Lung microvascular endothelial cell (primary cell): ENCODE measurements around the gene DDX27. TPM values are rescaled to one million over a fixed set of nuclear protein-coding genes. Genes with fewer than 3 reads are reported as not detected.

ENCODE experiments used
- DNase-seq, 2 donors: peaks; one replicate each; pipeline versions ENCODE4 v3.0.0 to v3.0.0-alpha.2; 2010; ENCODE audit warnings: low read depth in 2 of 2
- total RNA-seq: library from RNA; depleted of rRNA; stranded (reverse); fragments of >200 nt; gene quantifications from 2 replicates; pipeline ENCODE4 v1.2.1, GENCODE V29; 2014

The DDX27 gene
- total RNA-seq, 1 donor from 2014 or later, result 20.8 TPM

DNA sequence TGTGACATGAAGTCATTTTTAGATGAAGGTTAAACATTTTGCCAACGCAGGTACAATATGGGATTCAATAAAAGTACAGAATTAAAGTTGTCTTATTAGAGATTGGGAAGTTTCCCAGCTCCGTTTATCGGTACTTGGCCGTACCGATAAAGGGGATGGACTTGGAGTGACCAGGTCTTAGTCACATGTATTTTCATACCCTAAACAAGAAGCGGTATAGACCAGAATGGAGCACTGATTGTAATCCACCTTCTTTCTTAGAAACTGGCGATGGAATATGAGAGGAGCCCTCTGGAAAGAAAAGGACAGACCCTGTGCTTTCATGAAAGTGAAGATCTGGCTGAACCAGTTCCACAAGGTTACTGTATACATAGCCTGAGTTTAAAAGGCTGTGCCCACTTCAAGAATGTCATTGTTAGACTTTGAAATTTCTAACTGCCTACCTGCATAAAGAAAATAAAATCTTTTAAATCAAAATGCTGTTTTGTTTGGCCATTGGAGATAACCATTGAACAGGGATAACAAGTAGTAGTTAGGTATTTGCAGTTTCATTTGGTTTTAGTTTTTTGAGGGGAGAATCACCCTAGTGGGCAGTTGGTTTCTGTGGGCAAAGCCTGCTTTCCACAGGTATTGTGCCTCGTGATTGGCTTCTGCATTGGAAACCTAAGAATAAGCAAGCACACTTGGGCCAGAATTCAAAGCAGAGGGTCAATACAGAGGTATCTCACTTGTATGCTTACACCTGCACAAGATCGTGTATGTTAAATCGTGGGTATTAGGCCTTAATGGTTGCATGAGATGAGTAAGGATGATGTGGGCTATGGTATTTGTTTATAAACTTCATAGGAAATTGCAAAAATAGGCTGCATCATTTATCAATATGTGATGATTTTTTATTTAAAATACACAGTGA, 69.8 kb downstream of the DDX27 start:
- no peak for DNase-seq

DNA sequence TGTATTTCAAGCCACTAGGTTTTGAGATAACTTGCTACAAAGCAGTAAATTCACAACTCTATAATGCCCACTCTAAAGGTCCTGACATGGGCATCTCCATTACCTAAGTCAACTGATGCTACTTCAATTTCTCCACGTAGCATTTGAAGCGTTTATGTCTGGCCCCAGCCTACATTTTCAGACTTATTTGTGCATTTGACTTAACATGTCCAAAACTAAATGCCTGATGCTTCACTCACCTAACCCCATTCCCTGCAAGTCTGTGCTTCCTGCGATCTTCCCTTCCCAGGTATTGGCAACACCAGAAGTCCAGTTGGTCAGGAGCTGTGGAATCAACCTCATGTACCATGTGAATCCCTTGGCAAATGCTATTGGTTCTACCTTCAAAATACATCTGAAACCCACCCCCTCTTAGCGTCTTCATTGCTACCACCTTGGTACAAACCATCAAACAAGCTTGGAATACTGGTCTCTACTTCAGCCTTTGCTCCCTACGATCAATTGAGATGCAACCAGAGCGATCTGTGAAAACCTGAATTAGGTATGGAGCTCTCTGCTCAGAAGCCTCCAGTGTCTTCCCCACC, 71.5 kb downstream of the DDX27 start:
- DNase-seq, result no peak

DNA sequence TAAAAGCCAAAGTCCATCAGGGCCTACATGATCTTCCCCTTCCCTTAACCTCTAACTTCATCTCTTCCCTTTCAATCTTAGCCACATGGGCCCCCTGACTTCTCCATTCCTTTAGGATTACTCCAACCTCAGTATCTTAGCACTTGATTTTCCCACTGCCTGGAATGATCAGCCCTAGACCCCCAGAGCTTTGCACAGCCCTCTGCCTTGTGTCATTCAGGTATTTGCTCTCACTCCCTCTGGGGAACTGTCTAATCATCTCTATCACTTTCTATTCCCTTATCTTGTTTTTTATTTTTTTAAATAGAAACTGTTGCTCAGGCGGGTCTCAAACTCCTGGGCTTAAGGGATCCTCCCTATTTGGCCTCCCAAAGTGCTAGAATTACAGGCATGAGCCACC, 72.0 kb downstream of the DDX27 start:
- no peak for DNase-seq

- no peak for DNase-seq
These were observed 72.8 kb downstream of the DDX27 start for GRCh38 chr20:49292010-49292409.

- no peak for DNase-seq
These were observed 73.9 kb downstream of the DDX27 start for GRCh38 chr20:49293122-49293521.

Other genes with a start within 250 kb of the DDX27 start
- 52.6 and 55.4 TPM in 2 replicates for gene CSE1L, start 173.1 kb upstream of the DDX27 start, total RNA-seq
- gene STAU1, start 31.1 kb upstream of the DDX27 start, total RNA-seq, result 34.9 and 39.0 TPM in 2 replicates
- gene ZNFX1, start 58.6 kb downstream of the DDX27 start, total RNA-seq, result 20.9 and 23.0 TPM in 2 replicates